K562 (cell line): ENCODE measurements around the gene STAT6. TPM values are rescaled to one million over a fixed set of nuclear protein-coding genes. Genes with fewer than 3 reads are reported as not detected.
A peak's percentile ranks its signal among the peaks of the same experiment; 100 is the strongest.

Source experiments
- ATAC-seq: fragments of 200-7000 bp; cut with Tn5 transposase; 3 replicates; pipeline ENCODE4 v1.9.1; 2020; ENCODE audit warnings: moderate library complexity
- BruUV-seq: library from RNA; stranded (reverse); fragments of 400-500 nt; replicated peaks from 2 replicates; lab custom pipeline; 2021; lab: Mats Ljungman, UMichigan
- CTCF ChIA-PET: fragments of 300-600 bp; formaldehyde crosslinking; extraction: SDS; loops from one replicate; lab custom pipeline; 2021; ENCODE audit warnings: low intra/inter-chr PET ratio; lab: Yijun Ruan, JAX
- POLR2A ChIA-PET: fragments of 300-600, 350-650 bp; sonication (Branson Sonifier 250); formaldehyde crosslinking; extraction: SDS; loops from one replicate; lab custom pipeline; 2021; ENCODE audit warnings: antibody characterized with exemption, inconsistent platforms; lab: Yijun Ruan, JAX
- DNase-seq, 4 experiments: peaks; one replicate each; pipeline versions ENCODE4 v3.0.0 to v3.0.0-alpha.2; 2011 to 2018; ENCODE audit warnings: low spot score in 3 of 4, mixed read lengths in 3 of 4; ENCODE audit errors: extremely low read depth in 1 of 4
- FAIRE-seq: peaks from 2 replicates; lab custom pipeline; 2011; peaks lifted over from hg19 to GRCh38; lab: Jason Lieb, UNC
- H2AFZ ChIP-seq: 2 replicates; pipeline ENCODE4 v1.6.0; 2011; ENCODE audit warnings: low read depth, low read length, control low read depth, inconsistent platforms
- H3K27ac ChIP-seq: fragments of 200-600 bp; 3 replicates; pipeline ENCODE4 v1.8.0; 2011; ENCODE audit warnings: low read depth, mild to moderate bottlenecking, control low read depth, inconsistent platforms, low read length, moderate library complexity, mixed read lengths; ENCODE audit errors: extremely low read depth
- H3K27me3 ChIP-seq, 2 experiments: fragments of 300-600 bp in 1 of 2; 2 replicates in 1 of 2; 3 replicates in 1 of 2; pipeline versions ENCODE4 v1.6.0 to v1.8.0; 2011; ENCODE audit warnings: inconsistent platforms in 2 of 2, low read length in 2 of 2, mild to moderate bottlenecking in 1 of 2, mixed read lengths in 1 of 2, moderate library complexity in 1 of 2; ENCODE audit not compliant: control insufficient read depth in 2 of 2, insufficient read depth in 2 of 2
- H3K36me3 ChIP-seq: fragments of 300-600 bp; 3 replicates; pipeline ENCODE4 v1.8.0; 2011; ENCODE audit warnings: mild to moderate bottlenecking, low read length, inconsistent platforms; ENCODE audit not compliant: control insufficient read depth, insufficient read depth
- H3K4me1 ChIP-seq, 2 experiments: fragments of 200-600 bp in 1 of 2; replicated peaks in 1 of 2; 2 replicates in 1 of 2; 3 replicates in 1 of 2; pipeline versions ENCODE4 v1.5.1 to v1.8.0; 2011; ENCODE audit warnings: inconsistent platforms in 2 of 2, low read length in 2 of 2, mild to moderate bottlenecking in 1 of 2, mixed read lengths in 1 of 2, moderate library complexity in 1 of 2; ENCODE audit not compliant: control insufficient read depth in 2 of 2, insufficient read depth in 2 of 2
- H3K4me2 ChIP-seq: 2 replicates; pipeline ENCODE4 v1.6.1; 2011; ENCODE audit warnings: low read length, control low read depth, inconsistent platforms, mixed read lengths; ENCODE audit not compliant: insufficient read depth
- H3K4me3 ChIP-seq: fragments of 200-600 bp; sonication (generic), shearing (Covaris generic); 2 replicates; pipeline ENCODE4 v1.5.1; 2016; ENCODE audit warnings: control low read depth, inconsistent platforms
- H3K79me2 ChIP-seq: fragments of 200-600 bp; 3 replicates; pipeline ENCODE4 v1.8.0; 2011; ENCODE audit warnings: low read length, inconsistent platforms; ENCODE audit not compliant: control insufficient read depth, insufficient read depth
- H3K9ac ChIP-seq, 2 experiments: 2 replicates each; pipeline versions ENCODE4 v1.6.0 to v1.6.1; 2011; ENCODE audit warnings: low read depth in 2 of 2, low read length in 2 of 2, control low read depth in 1 of 2, inconsistent platforms in 1 of 2, mild to moderate bottlenecking in 1 of 2, mixed read lengths in 1 of 2; ENCODE audit not compliant: insufficient read depth in 1 of 2
- H3K9me1 ChIP-seq: one replicate; pipeline ENCODE4 v1.6.0; 2011; ENCODE audit warnings: inconsistent platforms, mild to moderate bottlenecking, low read length, moderate library complexity; ENCODE audit not compliant: control insufficient read depth, insufficient read depth
- H3K9me3 ChIP-seq: replicated peaks from 2 replicates; pipeline ENCODE4 v1.5.1; 2011; ENCODE audit warnings: low read depth, low read length, inconsistent platforms; ENCODE audit not compliant: control insufficient read depth, insufficient read depth
- H4K20me1 ChIP-seq: replicated peaks from 2 replicates; pipeline ENCODE4 v1.6.1; 2011; ENCODE audit warnings: low read length, inconsistent platforms, mixed read lengths; ENCODE audit not compliant: control insufficient read depth, insufficient read depth
- CEBPB ChIP-seq: fragments of 450-650 bp; IDR thresholded peaks from 2 replicates; pipeline ENCODE4 v1.6.1; 2016; ENCODE audit warnings: missing genetic modification characterization, missing compliant biosample characterization
- KLF1 ChIP-seq: fragments of 450-650 bp; IDR thresholded peaks from 2 replicates; pipeline ENCODE4 v1.6.1; 2016; ENCODE audit warnings: missing genetic modification characterization, missing compliant biosample characterization
- MED1 ChIP-seq: sonication (generic); formaldehyde crosslinking; IDR thresholded peaks from 2 replicates; pipeline ENCODE4 v1.8.1; 2023; ENCODE audit warnings: missing genetic modification reagents, borderline replicate concordance
- NR2C2 ChIP-seq, 2 experiments: fragments of 200-800 bp in 1 of 2; sonication (Bioruptor generic) in 1 of 2; sonication (generic) in 1 of 2; formaldehyde crosslinking in 1 of 2; IDR thresholded peaks; 2 replicates each; pipeline versions ENCODE4 v1.6.1 to v1.8.0; 2016 to 2022; ENCODE audit warnings: mild to moderate bottlenecking in 1 of 2, missing compliant biosample characterization in 1 of 2, missing genetic modification characterization in 1 of 2, missing genetic modification reagents in 1 of 2
- ZNF699 ChIP-seq: fragments of 250-450 bp; sonication (Bioruptor Pico); IDR thresholded peaks from 2 replicates; pipeline ENCODE4 v1.8.0; 2021; ENCODE audit warnings: mild to moderate bottlenecking, moderate library complexity; ENCODE audit not compliant: insufficient replicate concordance
- WGBS: fragments of 100-300 bp; shearing (Covaris generic); methylation state at CpG from one replicate; pipeline ENCODE4 v1.1.6; 2016; ENCODE audit warnings: low coverage, mixed read lengths; ENCODE audit not compliant: insufficient coverage; ENCODE audit errors: missing lambda C conversion rate; 5-methylcytosine and 5-hydroxymethylcytosine counted together
- in situ Hi-C: fragments of 300-500 bp; cut with MboI; formaldehyde crosslinking; loops from 4 replicates; pipeline ENCODE4 v1.15.0; 2018; ENCODE audit warnings: inconsistent platforms, mixed read lengths
- intact Hi-C: fragments of 100-400 bp; cut with micrococcal nuclease; formaldehyde crosslinking; loops from 2 replicates; pipeline ENCODE4 v1.14.2; 2022
- polyA plus RNA-seq, 8 experiments: library from polyadenylated mRNA; depleted of rRNA in 4 of 8; stranded (reverse) in 5 of 8; unstranded in 3 of 8; fragments of >200 nt; fragmentation: Nextera tagmentation in 2 of 8; fragmentation: Illumina TruSeq in 1 of 8; extraction: Ambion mirVana in 2 of 8; extraction: Trizol in 1 of 8; gene quantifications; 2 replicates each; pipeline versions ENCODE4 v1.2.1 to v1.2.3, GENCODE V29; 2011 to 2014; ENCODE audit warnings: inconsistent platforms in 1 of 8, missing spikeins in 1 of 8
- total RNA-seq, 7 experiments: library from RNA; depleted of rRNA in 6 of 7; stranded (reverse); fragments of >200 nt in 6 of 7; fragmentation: Illumina TruSeq in 2 of 7; extraction: Trizol in 2 of 7; gene quantifications; 2 replicates each; pipeline versions ENCODE4 v1.2.1 to v1.2.3, GENCODE V29; 2011 to 2021; ENCODE audit warnings: low replicate concordance in 1 of 7
- TF ChIP-seq, protein P1 (sequence below), 3 experiments: IDR thresholded peaks in 2 of 3; conservative IDR thresholded peaks in 1 of 3; 2 replicates each; pipeline ENCODE4 v1.5.1; 2011 to 2012; ENCODE audit warnings: low read length in 3 of 3, mild to moderate bottlenecking in 3 of 3, control low read depth in 2 of 3, improper control_type of control experiment in 1 of 3, inconsistent platforms in 1 of 3, low read depth in 1 of 3, mixed read lengths in 1 of 3, moderate library complexity in 1 of 3; ENCODE audit not compliant: insufficient read depth in 2 of 3
- TF ChIP-seq, protein P2 (sequence below): fragments of 450-650 bp; IDR thresholded peaks from 2 replicates; pipeline ENCODE4 v1.6.1; 2018; ENCODE audit warnings: mild to moderate bottlenecking, low read depth; ENCODE audit not compliant: partially characterized antibody

Gene STAT6
- total and polyA plus RNA-seq, 9 of the 15 experiments (the other 6 are each of a cell fraction or from before 2014, with no cell fraction given): 2.4 to 49.5 (median 26.5) TPM

DNA sequence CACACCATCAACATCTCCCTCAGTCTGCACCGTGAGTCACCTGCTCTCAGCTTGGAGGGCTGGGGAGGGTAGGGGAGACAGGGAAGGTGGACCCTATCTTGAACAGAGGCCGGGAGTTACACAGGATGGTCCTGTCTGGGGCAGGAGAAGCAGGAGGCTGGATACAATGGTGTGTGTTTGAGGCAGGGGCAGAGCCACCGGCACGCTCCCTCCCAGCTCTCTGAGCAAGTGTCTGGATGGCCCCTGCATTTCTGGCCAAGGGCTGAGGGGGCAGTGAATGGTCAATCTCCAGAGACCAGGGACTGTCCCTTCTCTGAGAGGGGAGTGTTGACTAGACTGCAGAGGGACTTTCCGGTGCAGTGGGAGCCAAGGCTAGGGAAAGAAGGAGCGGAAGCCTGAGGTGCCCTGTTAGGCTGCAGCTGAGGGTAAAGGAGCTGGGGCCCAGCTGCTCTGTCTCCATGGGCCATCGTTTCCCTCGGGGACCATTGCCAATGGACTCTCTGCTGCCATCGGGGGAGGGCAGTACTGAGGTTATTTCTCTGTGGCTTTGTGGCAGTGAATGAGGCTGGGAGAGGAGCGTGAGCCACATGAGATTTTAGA is 34.4 kb upstream of the STAT6 start:
- Histone ChIP-seq H3K4me2 (no peak overlapping the region), H3K4me3 (no peak overlapping the region), H3K9ac (no peak overlapping the region), H4K20me1 (0 out of 2 replicates have a peak, but pooled peaks cover 3% of the 10 kb centered on the region), H3K79me2 (no peaks in the 10 kb centered on the region), H2AFZ (no peak overlapping the region), H3K36me3 (no peaks in the 10 kb centered on the region), H3K9me1 (no peaks in the 10 kb centered on the region), H3K27ac (no peak overlapping the region), H3K9me3 (no peaks in the 10 kb centered on the region), H3K27me3 (peaks cover 0 to 11% of the 10 kb centered on the region in 2 experiments; a peak in 2 of 5 replicates), H3K4me1 (peaks cover 0 to 10% of the 10 kb centered on the region in 2 experiments; a peak in 3 of 5 replicates)
- FAIRE-seq: no peak
- intact Hi-C loops (no loop called here), in situ Hi-C loops (no loop called here)
- ChIA-PET CTCF (no interaction called here), POLR2A (interaction anchor here (1.0 kb wide), 1 partner anchor 13 kb away, joined by 4 read pairs; no protein-coding TSS in a partner anchor)
- WGBS: 26% methylated on average over 10 of the region's 10 CpGs
- TF ChIP-seq MED1 (CRISPR knock-in tag) (no peak), KLF1 (tag) (no peak), CEBPB (tag) (no peak), ZNF699 (no peak), NR2C2 (CRISPR knock-in tag; IDR thresholded peaks at IDR 0.05) (no peak), NR2C2 (tag; IDR thresholded peaks at IDR 0.05) (no peak)
- TF ChIP-seq, protein P1, sequence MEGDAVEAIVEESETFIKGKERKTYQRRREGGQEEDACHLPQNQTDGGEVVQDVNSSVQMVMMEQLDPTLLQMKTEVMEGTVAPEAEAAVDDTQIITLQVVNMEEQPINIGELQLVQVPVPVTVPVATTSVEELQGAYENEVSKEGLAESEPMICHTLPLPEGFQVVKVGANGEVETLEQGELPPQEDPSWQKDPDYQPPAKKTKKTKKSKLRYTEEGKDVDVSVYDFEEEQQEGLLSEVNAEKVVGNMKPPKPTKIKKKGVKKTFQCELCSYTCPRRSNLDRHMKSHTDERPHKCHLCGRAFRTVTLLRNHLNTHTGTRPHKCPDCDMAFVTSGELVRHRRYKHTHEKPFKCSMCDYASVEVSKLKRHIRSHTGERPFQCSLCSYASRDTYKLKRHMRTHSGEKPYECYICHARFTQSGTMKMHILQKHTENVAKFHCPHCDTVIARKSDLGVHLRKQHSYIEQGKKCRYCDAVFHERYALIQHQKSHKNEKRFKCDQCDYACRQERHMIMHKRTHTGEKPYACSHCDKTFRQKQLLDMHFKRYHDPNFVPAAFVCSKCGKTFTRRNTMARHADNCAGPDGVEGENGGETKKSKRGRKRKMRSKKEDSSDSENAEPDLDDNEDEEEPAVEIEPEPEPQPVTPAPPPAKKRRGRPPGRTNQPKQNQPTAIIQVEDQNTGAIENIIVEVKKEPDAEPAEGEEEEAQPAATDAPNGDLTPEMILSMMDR (IDR thresholded peaks at IDR 0.05 in 2 of 3, conservative IDR thresholded peaks at IDR 0.05 in 1 of 3; ENCODE audit: insufficient read depth in 2 of 3, low read depth in 1 of 3, low read length in 3 of 3): 0 out of 6 replicates have a peak, but pooled peaks of 1 of the 3 experiments have one; percentile 18
- TF ChIP-seq, protein P2, sequence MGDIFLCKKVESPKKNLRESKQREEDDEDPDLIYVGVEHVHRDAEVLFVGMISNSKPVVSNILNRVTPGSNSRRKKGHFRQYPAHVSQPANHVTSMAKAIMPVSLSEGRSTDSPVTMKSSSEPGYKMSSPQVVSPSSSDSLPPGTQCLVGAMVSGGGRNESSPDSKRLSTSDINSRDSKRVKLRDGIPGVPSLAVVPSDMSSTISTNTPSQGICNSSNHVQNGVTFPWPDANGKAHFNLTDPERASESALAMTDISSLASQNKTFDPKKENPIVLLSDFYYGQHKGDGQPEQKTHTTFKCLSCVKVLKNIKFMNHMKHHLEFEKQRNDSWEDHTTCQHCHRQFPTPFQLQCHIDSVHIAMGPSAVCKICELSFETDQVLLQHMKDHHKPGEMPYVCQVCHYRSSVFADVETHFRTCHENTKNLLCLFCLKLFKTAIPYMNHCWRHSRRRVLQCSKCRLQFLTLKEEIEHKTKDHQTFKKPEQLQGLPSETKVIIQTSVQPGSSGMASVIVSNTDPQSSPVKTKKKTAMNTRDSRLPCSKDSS: no peak
- peak; percentile 33; the same call in 2 of the 3 replicates for ATAC-seq
- DNase-seq: no peak
- no TSS peak for BruUV-seq
